Right atrium auricular region (tissue), 2 donors: Measurements from ENCODE around the gene LCAT. TPM values are rescaled to one million over a fixed set of nuclear protein-coding genes. Genes with fewer than 3 reads are reported as not detected.

Experiments
- DNase-seq: peaks from one replicate; pipeline ENCODE4 v3.0.0-alpha.2; 2019; ENCODE audit warnings: low spot score
- H3K27ac ChIP-seq, 2 donors: fragments of 200-600 bp; sonication (generic); 1 replicate in 1 of 2; 2 replicates in 1 of 2; pipeline ENCODE4 v1.5.1; 2016 to 2019
- H3K27me3 ChIP-seq, 2 donors: fragments of 200-600 bp; sonication (generic); one replicate each; pipeline versions ENCODE4 v1.5.1 to v1.6.0; 2017 to 2019
- H3K36me3 ChIP-seq: fragments of 200-600 bp; sonication (generic); one replicate; pipeline ENCODE4 v1.5.1; 2016
- H3K4me1 ChIP-seq, 2 donors: fragments of 200-600 bp; sonication (generic); one replicate each; pipeline versions ENCODE4 v1.5.1 to v1.6.0; 2017 to 2019
- H3K4me3 ChIP-seq, 2 donors: fragments of 200-600 bp; sonication (generic); 1 replicate in 1 of 2; 2 replicates in 1 of 2; pipeline ENCODE4 v1.5.1; 2017 to 2019; ENCODE audit warnings: mild to moderate bottlenecking in 1 of 2, moderate library complexity in 1 of 2
- H3K9me3 ChIP-seq, 2 donors: fragments of 200-600 bp; sonication (generic); one replicate each; pipeline ENCODE4 v1.5.1; 2019
- total RNA-seq, 2 donors: library from RNA; depleted of rRNA; stranded (reverse); fragments of >200 nt; gene quantifications; one replicate each; pipeline ENCODE4 v1.1.0, GENCODE V29; 2016
- TF ChIP-seq, protein P1 (sequence below), 2 donors: fragments of 200-600 bp; sonication (generic); IDR thresholded peaks; one replicate each; pipeline ENCODE4 v1.5.1; 2019; ENCODE audit warnings: antibody characterized with exemption in 2 of 2

LCAT gene
- total RNA-seq, 2 donors from 2014 or later, result 2.9 to 11.8 TPM

- Histone ChIP-seq H3K36me3 (peaks cover 34% of the 10 kb centered on the region), H3K27ac (no peak overlapping the region)
- TF ChIP-seq, protein P1, sequence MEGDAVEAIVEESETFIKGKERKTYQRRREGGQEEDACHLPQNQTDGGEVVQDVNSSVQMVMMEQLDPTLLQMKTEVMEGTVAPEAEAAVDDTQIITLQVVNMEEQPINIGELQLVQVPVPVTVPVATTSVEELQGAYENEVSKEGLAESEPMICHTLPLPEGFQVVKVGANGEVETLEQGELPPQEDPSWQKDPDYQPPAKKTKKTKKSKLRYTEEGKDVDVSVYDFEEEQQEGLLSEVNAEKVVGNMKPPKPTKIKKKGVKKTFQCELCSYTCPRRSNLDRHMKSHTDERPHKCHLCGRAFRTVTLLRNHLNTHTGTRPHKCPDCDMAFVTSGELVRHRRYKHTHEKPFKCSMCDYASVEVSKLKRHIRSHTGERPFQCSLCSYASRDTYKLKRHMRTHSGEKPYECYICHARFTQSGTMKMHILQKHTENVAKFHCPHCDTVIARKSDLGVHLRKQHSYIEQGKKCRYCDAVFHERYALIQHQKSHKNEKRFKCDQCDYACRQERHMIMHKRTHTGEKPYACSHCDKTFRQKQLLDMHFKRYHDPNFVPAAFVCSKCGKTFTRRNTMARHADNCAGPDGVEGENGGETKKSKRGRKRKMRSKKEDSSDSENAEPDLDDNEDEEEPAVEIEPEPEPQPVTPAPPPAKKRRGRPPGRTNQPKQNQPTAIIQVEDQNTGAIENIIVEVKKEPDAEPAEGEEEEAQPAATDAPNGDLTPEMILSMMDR (IDR thresholded peaks at IDR 0.05), result no peak
Observed at GRCh38 chr16:67907397-67908180, 36.3 kb downstream of the LCAT start.

DNA sequence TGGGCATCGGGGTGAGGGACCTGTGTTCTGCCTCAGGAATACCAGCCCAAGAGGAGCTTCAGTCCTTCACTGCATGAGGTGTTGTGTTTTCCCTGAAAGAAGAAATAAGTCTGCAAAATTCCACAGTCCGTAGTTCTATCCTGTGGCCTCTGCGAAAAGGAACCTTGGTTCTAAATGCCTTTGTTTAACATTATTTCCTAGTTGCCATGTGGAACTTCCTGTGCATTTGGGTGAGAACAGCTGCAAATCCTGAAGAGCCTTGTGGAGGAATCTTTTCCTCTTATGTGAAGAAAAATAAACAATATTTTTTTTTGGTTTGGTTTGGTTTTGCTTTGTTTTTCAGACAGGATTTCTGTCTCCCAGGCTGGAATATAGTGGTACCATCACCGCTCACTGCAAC is 41.1 kb downstream of the LCAT start:
- TF ChIP-seq, protein P1 (IDR thresholded peaks at IDR 0.05), result no peak
- no peak overlapping the region for H3K27ac ChIP-seq
- H3K4me3 ChIP-seq, result no peak overlapping the region
- no peaks in the 10 kb centered on the region for H3K4me1 ChIP-seq
- no peak for DNase-seq
- peaks cover 8% of the 10 kb centered on the region for H3K36me3 ChIP-seq
- no peaks in the 10 kb centered on the region for H3K9me3 ChIP-seq
- H3K27me3 ChIP-seq, result no peaks in the 10 kb centered on the region

More at GRCh38 chr16:67907397-67908180, 36.3 kb downstream of the LCAT start:
- Histone ChIP-seq H3K27me3 (no peaks in the 10 kb centered on the region), H3K4me3 (no peak overlapping the region), H3K9me3 (no peaks in the 10 kb centered on the region), H3K4me1 (no peaks in the 10 kb centered on the region)
- DNase-seq, result no peak

- TF ChIP-seq, protein P1 (IDR thresholded peaks at IDR 0.05), result no peak
- Histone ChIP-seq H3K9me3 (no peaks in the 10 kb centered on the region), H3K36me3 (peaks cover 8% of the 10 kb centered on the region), H3K27me3 (no peaks in the 10 kb centered on the region), H3K4me1 (peaks cover 0 to 10% of the 10 kb centered on the region in 2 donors), H3K27ac (no peak overlapping the region), H3K4me3 (no peak overlapping the region)
- DNase-seq, result no peak
Observed at GRCh38 chr16:67901734-67902133, 42.2 kb downstream of the LCAT start.

GRCh38 chr16:67897231-67897630 is 46.7 kb downstream of the LCAT start:
- H3K4me3 ChIP-seq, result no peak overlapping the region
- H3K4me1 ChIP-seq, result peaks cover 0 to 39% of the 10 kb centered on the region in 2 donors
- H3K9me3 ChIP-seq, result no peaks in the 10 kb centered on the region
- TF ChIP-seq, protein P1 (IDR thresholded peaks at IDR 0.05), result no peak
- H3K27ac ChIP-seq, result peak overlapping the region; percentile 56
- peak; percentile 81 for DNase-seq
- peaks cover 8% of the 10 kb centered on the region for H3K36me3 ChIP-seq
- H3K27me3 ChIP-seq, result no peaks in the 10 kb centered on the region

DNA sequence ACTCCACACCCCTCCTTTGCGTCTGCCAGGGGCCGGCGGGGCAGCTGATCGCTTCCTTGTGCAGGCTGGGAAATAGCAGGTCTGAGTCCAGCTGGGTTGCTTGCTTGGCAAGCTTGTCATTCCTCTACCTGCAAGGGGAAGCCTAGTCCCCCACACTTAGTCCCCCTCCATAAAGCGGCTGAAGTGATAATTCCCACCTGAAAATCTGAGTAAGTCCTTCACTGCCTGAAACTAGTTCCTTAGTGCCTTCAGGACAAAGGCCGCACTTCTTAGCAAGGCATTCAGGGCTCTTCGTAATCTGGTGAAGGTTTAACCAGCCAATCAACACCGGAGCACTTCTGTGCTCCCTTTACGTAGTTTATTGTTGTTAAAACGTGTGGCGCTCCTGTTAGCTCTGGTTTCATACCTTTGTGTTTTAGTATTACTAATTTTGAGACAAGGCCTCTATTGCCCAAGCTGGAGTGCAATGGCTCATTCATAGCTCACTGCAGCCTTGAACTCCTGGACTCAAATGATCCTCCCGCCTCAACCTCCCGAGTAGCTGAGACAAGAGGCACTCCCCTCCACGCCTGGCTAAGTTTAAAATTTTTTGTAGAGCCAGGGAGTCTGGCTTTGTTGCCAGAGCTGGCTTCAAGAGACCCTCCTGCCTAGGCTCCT is 50.0 kb downstream of the LCAT start:
- H3K4me3 ChIP-seq, result peak overlapping the region; percentile 82 to 99
- H3K36me3 ChIP-seq, result no peaks in the 10 kb centered on the region
- peaks cover 0 to 39% of the 10 kb centered on the region in 2 donors for H3K4me1 ChIP-seq
- TF ChIP-seq, protein P1 (IDR thresholded peaks at IDR 0.05), result no peak
- H3K27me3 ChIP-seq, result no peaks in the 10 kb centered on the region
- peak overlapping the region; percentile 90 to 97 for H3K27ac ChIP-seq
- no peaks in the 10 kb centered on the region for H3K9me3 ChIP-seq
- no peak for DNase-seq
